ENCODE measurements around the gene GRAMD2A.

The GRAMD2A gene

DNA sequence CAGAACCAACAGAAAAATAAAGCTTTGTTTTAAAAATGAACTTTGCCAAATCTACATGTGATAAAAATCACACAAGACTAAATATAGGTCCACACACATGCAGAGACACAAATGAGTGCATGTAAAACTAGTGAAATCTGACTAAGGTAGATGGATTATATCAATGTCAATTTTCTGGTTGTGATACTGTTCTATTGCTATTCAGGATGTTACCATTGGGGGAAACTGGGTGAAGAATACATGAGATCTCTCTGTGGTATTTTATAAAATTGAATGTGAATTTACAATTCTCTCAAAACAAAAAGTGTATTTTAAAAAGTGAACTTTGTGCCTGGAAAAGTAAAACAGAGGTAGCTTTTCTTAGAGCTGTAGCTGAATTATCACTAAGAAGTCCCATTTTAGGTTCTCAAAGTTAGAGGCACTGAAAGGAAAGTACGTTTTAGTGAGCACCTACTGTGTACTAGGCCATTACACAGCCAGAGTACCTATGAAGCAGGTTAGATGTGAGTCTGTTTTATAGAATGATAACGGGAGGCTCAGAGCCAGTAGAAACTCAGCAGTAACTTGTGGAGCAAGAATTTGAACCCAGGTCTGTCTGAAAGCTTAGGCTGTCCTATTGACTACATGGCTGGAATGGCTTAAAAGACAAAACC, 8.2 kb downstream of the GRAMD2A start:
- no peak for DNase-seq
- TF ChIP-seq GATA1 (IDR thresholded peaks at IDR 0.05; ENCODE audit: low read depth, low read length): no peak
- TF ChIP-seq POLR2A (IDR thresholded peaks at IDR 0.05; ENCODE audit: low read length): no peak

DNA sequence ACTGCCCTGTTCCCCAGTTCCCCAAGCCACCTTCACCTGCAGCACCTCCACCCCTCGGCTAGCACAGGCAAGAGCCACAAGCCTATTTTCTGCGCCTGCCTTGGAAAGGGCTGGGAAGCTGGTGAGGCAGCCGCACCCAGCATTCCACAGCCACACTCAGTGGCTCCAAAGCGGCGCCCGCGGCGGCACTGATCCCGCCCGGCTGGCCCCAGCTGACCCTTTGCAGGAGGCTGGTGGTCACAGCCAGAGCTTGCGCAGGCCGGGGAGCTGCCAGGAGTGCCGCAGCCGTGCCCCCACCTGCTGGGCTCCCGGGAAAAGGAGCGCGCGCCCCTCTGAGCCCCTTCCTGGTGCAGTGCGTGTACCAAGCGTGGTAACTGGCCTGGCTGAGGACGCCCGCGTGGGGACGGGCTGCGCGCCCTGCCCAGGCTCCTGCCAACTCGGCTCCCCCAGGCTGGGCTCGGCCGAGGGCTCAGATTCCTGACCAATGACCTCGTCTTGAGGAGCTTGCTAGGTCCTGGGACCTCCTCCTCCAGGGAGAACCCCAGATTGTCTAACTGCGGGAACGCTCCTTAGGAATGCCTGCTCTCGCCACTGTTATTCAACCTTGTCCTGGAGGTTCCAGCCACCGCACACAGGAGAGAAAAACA, 13.3 kb downstream of the GRAMD2A start:
- DNase-seq: no peak
- TF ChIP-seq GATA1 (IDR thresholded peaks at IDR 0.05; ENCODE audit: low read depth, low read length): no peak
- no peak for TF ChIP-seq POLR2A (IDR thresholded peaks at IDR 0.05; ENCODE audit: low read length)

DNA sequence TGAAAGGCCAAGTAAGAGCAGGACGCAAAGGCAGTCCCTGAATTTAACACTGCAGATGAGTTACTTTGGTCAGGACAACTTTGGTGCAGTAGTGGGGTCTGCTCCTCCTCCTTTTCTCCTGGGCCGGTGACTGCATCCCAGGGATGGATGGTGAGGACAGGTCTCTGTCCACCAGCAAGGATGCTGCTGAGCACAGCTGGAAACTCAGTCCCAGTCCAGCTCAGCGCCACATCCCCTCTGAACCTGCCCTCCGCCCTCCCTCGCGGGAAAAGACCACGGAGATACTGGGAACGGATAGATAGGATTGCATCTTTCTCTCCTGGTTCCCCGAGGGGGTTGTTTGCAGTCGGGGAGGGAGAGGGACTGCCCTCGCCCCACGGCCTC, 13.8 kb downstream of the GRAMD2A start:
- TF ChIP-seq GATA1 (IDR thresholded peaks at IDR 0.05; ENCODE audit: low read depth, low read length): no peak
- no peak for TF ChIP-seq POLR2A (IDR thresholded peaks at IDR 0.05; ENCODE audit: low read length)
- no peak for DNase-seq

DNA sequence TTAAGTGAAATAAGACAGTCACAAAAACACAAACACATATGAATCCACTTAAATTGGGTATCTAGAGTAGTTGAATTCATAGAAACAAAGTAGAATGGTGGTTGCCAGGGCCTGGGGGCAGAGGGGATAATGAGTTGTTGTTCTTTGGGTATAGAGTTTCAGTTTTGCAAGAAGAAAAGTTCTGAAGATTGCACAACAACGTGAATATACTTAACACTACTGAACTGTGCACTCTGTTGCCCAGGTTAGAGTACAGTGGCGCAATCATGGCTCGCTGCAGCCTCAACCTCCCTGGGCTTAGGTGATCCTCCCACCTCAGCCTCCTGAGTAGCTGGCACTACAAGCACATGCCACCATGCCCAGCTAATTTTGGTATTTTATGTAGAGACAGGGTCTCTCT, 14.9 kb downstream of the GRAMD2A start:
- no peak for DNase-seq
- TF ChIP-seq GATA1 (IDR thresholded peaks at IDR 0.05; ENCODE audit: low read depth, low read length): no peak
- TF ChIP-seq POLR2A (IDR thresholded peaks at IDR 0.05; ENCODE audit: low read length): no peak

DNA sequence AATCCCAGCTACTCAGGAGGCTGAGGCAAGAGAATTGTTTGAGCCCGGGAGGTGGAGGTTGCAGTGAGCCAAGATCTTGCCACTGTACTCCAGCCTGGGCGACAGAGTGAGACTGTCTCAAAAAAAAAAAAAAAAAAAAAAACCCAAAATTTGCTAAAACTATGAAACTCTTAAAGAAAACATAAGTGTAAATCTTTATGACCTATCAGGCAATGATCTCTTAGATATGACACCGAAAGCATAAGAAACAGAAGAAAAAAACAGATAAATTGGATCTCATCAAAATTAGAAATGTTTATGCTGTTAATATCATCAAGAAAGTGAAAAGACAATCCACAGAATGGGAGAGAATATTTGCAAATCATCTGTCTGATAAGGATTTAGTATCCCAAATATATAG, 15.3 kb downstream of the GRAMD2A start:
- no peak for DNase-seq
- TF ChIP-seq POLR2A (IDR thresholded peaks at IDR 0.05; ENCODE audit: low read length): no peak

DNA sequence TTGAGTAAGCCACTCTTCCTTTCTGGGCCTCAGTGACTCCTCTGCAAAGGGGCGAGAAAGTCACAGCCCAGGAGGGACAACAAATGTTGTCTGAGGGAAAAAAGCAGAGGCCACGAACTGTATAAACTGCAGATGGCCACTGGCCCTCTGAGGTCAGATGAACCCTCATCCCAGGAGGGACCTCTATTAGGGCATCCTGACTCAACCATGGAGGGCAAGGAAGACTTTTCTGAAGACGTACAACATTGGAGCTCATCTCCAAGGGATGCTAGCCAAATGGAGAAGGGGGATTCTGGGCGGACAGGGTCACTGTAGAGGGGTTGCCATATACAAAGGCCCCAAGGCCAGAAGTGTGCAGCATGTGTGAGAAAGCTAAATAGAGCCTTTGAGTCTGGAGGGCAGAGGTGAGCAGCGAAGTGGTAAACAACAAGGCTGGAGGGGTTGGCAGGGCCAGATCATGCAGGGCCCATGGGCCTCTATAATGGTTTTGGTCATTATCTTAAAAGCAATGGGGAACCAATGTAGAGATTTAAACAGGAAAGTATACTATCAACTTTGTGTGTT, 16.7 kb downstream of the GRAMD2A start:
- TF ChIP-seq POLR2A (IDR thresholded peaks at IDR 0.05; ENCODE audit: low read length) (no peak), GATA1 (IDR thresholded peaks at IDR 0.05; ENCODE audit: low read depth, low read length) (no peak)
- no peak for DNase-seq

DNA sequence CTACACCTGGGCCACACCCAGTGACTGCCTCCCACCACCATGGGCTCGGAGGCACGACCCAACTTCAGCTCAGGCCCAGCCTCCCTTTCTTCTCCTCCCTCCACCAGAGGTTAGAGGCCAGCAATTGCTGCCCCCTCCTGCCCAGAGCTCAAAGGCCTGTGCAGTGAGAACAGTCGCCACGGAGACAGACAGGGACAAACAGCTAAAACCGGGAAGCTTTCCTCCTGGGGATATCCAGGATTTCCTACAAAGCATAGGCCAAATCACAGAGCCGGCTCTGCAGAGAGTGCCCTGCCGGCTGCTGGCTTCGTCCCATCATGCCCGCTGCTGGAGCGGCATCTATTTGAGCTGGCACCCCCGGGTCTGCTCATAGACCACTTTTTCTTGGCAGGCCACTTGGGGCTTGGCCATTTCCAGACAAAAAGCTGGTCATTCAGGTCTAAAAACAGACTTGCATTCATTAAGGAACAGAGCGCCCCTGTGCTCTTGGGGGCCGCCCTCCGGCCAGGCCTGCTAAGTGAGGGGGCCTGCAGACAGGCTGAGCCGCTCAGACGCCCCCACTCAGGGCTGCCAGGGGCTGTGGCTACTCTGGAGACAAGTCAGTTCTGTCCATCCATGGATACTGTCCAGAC, 17.5 kb downstream of the GRAMD2A start:
- DNase-seq: no peak
- TF ChIP-seq GATA1 (IDR thresholded peaks at IDR 0.05; ENCODE audit: low read depth, low read length) (no peak), POLR2A (IDR thresholded peaks at IDR 0.05; ENCODE audit: low read length) (no peak)

DNA sequence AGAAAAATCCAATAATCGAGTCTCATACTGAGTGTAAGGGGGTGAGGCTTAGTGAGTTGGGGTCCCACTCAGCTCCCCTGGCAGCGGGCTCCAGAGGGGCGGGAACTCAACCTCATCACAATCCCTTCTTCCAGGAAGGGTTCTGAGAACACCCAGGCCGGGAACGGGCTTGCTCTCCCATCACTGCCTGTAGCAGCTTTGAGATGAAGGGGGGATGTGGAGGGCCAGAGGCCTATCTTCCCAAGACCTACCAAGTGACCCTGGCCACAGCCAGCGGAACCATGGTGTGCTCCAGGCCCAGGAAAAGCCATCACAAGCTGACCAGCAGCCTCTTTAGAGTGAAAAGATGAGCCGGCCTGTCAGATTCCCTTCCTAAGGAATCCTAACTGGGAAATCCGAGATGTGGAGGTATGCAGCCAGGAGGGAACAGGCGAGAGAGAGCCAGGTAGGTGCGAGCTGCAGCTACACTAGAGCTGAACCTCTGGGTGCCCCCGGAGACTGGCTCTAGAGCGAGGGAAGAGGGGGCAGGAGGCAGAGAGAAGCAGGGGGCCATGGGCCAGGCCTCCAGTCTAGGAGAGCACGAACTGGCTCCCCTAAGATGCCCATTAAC, 18.5 kb downstream of the GRAMD2A start:
- TF ChIP-seq GATA1 (IDR thresholded peaks at IDR 0.05; ENCODE audit: low read depth, low read length) (no peak), POLR2A (IDR thresholded peaks at IDR 0.05; ENCODE audit: low read length) (no peak)
- no peak for DNase-seq

DNA sequence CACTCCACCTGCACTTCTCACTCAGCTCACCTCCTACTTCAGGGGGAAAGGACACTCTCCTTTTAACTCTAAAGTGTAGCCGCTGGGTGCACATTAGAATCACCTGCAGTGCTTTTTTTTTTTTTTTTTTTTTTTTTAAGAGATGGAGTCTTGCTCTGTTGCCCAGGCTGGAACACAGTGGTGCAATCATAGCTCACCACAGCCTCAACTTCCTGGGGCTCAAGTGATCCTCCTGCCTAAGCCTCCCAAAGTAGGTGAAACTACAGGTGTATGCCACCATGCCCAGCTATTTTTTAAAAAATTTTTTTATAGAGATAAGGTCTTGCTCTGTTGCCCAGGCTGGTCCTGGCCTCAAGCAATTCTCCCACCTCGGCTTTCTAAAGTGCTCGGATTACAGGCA, 20.8 kb downstream of the GRAMD2A start:
- TF ChIP-seq POLR2A (IDR thresholded peaks at IDR 0.05; ENCODE audit: low read length) (no peak), GATA1 (IDR thresholded peaks at IDR 0.05; ENCODE audit: low read depth, low read length) (no peak)
- no peak for DNase-seq

DNA sequence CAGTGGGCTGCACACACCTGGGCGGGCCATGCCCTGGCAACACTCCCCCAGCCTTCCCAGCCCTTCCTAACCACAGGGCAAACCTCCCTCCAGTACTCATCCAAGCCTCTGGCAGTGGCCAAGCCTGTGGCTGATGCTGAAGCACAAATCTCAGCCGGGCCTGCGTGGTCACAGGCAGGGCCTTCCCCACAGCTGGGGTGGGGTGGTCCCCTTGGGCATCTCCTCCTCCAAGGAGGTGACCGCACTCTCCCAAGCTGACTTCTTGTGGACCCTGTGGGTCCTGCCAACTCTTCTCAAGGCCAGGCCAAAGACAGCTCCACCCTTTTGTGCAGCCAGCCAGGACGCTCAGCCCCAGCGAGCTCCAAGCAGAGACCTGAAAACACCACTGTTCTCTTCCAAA, 21.4 kb downstream of the GRAMD2A start:
- TF ChIP-seq GATA1 (IDR thresholded peaks at IDR 0.05; ENCODE audit: low read depth, low read length): no peak
- TF ChIP-seq POLR2A (IDR thresholded peaks at IDR 0.05; ENCODE audit: low read length): no peak
- no peak for DNase-seq

DNA sequence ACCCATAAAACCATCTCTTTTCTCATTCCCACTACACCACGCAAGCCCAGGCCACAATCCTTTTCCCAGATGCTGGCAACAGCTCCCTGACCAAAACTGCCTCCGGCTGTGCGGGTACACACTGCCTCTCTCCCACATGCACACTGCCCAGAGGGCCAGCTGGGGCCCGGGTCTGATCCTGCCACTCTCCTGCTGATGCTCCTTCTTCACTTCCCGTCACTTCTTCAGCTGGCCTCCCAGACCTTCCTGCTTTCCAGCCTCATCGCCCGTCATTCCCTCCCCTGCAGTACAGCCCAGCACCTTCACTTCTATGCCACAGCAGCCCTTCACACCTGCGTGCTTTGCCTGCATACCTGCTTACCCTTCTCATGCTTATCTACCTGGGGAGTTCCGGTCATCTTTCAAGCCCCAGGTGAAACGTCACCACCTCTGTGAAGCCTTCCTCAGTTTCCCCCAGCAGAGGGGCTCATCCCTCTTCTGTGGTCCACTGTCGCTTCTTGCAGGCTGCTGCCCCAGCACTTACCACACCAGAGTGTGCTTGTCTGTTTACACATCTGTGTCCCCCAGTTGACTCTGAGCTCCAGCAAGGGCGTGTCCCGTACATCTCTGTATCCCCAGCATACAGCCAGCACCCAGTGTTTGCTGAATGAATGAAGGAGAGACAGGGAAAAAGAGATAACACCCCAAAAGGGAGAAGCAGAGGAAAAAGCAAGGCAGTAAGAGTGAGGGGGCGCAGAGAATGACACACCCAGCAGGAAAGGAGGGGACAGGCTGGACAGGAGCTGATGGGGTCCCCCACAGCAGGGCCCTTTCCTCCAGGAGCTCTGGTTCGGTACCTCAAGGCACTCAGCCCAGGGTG, 22.2 kb downstream of the GRAMD2A start:
- no peak for DNase-seq
- TF ChIP-seq POLR2A (IDR thresholded peaks at IDR 0.05; ENCODE audit: low read length) (no peak), GATA1 (IDR thresholded peaks at IDR 0.05; ENCODE audit: low read depth, low read length) (no peak)

DNA sequence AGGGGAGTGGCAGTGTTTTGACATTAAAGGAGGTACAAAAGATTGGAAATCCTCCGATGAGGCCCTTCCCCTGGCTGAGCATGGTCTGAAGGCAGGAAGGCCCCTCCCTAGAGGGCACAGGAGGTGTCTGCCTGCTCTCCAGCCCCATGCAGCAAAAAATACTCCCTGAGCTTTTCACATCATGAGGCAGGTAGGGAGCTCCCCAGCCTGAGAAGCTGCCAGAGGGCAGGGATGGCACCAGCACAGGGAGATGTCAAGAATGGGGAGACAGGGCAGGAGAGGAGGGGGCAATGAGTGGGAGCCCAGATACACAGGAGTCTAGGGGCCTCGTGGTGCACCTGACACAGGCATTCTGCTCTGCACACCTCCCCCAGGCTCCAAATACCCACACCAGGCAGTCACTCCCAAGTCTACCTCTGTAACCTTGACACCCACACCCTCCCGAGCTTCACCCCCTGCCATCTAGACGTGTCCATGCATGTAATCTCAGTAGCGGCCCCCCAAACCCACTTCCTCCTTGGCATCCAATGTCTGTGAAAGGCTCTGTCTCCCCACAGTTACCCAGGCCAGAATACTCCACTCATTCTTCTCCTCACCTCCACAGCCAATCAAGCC, 22.9 kb downstream of the GRAMD2A start:
- no peak for DNase-seq
- TF ChIP-seq GATA1 (IDR thresholded peaks at IDR 0.05; ENCODE audit: low read depth, low read length) (no peak), POLR2A (IDR thresholded peaks at IDR 0.05; ENCODE audit: low read length) (no peak)
